Activated T-cell treated with anti-CD3 and anti-CD28 coated beads, Interleukin-2, amount 50 U/mL, for 1 hour (primary cell): ENCODE data around the gene DUS3L.
"Not testable (repeated sequence)": the region's sequence is repeated elsewhere in the genome, so short reads cannot be mapped to it uniquely, and the experiment has no call there.

Experiments used
- DNase-seq: peaks from one replicate; pipeline ENCODE4 v3.0.0-alpha.2; 2020

Gene DUS3L

GRCh38 chr19:5767949-5768348 lies 23.0 kb downstream of the DUS3L start:
- no peak for DNase-seq

DNA sequence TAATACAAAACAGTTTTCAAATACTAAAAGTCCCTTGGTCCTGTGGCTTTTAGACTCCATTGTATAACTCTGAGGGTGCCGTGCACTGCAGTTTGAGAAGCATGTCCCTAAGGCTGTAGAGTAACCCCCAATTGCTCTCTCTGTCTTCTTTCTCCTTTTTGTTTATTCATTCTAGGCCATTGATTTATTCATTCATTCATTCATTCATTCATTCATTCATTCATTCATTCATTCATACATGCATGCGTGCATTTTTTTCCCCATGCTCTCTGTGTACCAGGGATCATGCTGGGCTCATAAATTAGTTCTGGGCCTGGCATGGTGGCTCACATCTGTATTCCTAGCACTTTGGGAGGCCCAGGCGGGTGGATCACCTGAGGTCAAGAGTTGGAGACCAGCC lies 25.7 kb downstream of the DUS3L start:
- no peak for DNase-seq

DNA sequence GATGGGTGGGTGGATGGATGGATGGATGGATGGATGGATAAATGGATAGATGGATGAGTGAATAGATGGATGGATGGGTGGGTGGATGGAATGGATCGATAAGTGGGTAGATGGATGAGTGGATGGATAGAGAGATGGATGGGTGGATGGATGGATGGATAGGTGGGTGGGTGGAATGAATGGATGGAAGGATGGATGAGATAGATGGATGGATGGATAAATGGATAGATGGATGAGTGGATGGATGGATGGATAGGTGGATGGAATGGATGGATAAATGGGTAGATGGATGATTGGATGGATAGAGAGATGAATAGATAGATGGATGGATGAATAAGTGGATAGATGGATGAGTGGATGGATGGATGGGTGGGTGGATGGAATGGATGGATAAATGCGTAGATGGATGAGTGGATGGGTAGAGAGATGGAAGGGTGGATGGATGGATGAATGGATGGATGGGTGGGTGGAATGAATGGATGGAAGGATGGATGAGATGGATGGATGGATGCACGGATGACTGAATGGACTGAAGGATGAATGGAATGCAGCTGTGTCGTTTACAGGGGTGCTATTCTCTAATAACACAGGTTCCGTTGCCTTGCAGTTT lies 28.2 kb downstream of the DUS3L start:
- no peak for DNase-seq

- DNase-seq, result no peak
Measured at GRCh38 chr19:5753743-5754142, 37.2 kb downstream of the DUS3L start.

- no peak for DNase-seq
Measured at GRCh38 chr19:5751709-5752108, 39.3 kb downstream of the DUS3L start.

GRCh38 chr19:5749505-5749904 lies 41.5 kb downstream of the DUS3L start:
- DNase-seq, result no peak

DNA sequence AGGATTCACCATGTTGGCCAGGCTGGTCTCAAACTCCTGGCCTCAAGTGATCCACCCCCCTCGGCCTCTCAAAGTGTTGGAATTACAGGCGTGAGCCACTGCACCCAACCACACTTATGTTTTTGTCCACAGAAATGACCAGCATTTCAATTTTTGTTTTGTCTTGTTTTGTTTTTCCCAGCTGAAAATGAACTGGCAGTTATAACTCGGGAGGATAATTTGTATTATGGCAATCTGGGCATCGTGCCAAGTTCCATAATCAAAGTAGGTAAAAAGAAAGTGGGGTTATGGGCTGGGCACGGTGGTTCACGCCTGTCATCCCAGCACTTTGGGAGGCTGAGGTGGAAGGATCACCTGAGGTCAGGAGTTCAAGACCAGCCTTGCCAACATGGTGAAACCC lies 42.0 kb downstream of the DUS3L start:
- DNase-seq, result not testable (repeated sequence)

DNA sequence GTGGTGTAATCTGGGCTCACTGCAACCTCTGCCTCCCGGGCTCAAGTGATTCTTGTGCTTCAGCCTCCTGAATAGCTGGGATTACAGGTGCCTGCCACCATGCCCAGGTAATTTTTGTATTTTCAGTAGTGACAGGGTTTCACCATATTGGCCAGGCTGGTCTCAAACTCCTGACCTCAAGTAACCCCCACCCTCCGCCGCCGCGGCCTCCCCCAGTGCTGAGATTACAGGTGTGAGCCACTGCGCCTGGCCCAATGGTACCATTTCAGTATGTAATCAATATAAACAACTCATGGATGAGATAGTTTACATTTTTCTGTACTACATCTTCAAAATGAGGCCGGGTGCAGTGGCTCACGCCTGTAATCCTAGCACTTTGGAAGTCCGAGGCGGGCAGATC lies 46.0 kb downstream of the DUS3L start:
- DNase-seq, result not testable (repeated sequence)

DNA sequence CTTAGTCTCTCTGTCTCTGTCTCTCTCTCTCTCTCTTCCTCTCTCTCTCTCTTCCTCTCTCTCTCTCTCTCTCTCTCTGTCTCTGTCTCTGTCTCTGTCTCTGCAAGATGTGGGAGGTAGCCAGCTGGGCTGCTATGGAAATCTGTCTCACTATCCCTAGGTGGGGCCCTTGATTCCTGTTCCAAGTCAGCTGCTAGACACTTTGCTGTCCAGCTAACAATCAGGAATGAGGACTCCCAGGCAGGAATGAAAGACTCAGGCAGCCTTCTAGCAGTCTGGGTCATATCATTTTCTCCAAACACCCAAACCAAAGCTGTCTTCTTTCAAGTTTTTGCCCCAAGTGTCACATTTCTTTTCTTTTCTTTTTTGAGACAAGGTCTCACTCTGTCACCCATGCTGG lies 47.3 kb downstream of the DUS3L start:
- DNase-seq, result no peak

DNA sequence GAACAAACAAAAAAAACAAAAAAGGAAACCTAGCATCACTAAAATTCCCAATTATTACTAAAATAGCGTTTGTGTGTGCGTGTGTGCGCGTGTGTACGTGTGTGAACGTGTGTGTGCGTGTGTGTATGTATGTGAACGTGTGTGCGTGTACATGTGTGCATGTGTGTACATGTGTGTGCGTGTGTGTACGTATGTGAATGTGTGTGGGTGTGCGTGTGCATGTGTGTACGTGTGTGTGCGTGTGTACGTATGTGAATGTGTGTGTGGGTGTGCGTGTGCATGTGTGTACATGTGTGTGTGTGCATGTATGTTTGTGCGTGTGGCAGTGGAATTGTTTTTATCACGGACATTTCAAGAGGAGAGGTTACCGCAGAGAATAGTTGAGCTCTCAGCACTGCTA lies 48.9 kb downstream of the DUS3L start:
- no peak for DNase-seq

- no peak for DNase-seq
Measured at GRCh38 chr19:5738423-5738822, 52.5 kb downstream of the DUS3L start.
